ENCODE measurements around the gene TAF9B. TPM values are rescaled to one million over a fixed set of nuclear protein-coding genes. Genes with fewer than 3 reads are reported as not detected.

Gene TAF9B
- total RNA-seq, 1 donor from 2014 or later: 4.2 TPM

DNA sequence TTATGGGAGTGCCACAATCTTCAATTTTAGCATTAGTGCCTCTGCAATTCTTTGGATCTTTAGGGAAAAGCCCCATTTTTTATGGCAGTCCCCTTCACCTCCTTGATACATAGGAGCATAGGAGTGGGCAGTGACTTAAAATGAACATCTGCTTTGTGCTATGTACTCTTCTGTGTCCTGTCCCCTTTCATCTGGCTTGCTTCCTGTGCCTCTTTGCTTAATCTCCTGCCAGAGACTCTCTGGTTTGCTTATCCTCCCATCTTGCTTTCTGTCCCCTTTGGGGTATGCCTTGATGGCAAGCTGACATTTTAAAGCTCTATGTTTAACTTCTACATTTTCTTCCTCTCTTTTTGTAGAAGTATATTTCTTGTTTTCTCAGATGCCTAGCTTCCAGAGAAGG is 23.1 kb downstream of the TAF9B start:
- TF ChIP-seq CTCF (IDR thresholded peaks at IDR 0.05; ENCODE audit: insufficient read depth, low read length, severe bottlenecking): no peak
- DNase-seq (ENCODE audit: low read depth): no peak
- H3K36me3 ChIP-seq (ENCODE audit: control insufficient read depth, insufficient read depth, low read length): peaks cover 19% of the 10 kb centered on the region
- no peak overlapping the region for H3K4me3 ChIP-seq (ENCODE audit: low read depth, low read length)
- no peak for FAIRE-seq
- H3K27me3 ChIP-seq (ENCODE audit: control insufficient read depth, insufficient read depth, low read length): no peaks in the 10 kb centered on the region

DNA sequence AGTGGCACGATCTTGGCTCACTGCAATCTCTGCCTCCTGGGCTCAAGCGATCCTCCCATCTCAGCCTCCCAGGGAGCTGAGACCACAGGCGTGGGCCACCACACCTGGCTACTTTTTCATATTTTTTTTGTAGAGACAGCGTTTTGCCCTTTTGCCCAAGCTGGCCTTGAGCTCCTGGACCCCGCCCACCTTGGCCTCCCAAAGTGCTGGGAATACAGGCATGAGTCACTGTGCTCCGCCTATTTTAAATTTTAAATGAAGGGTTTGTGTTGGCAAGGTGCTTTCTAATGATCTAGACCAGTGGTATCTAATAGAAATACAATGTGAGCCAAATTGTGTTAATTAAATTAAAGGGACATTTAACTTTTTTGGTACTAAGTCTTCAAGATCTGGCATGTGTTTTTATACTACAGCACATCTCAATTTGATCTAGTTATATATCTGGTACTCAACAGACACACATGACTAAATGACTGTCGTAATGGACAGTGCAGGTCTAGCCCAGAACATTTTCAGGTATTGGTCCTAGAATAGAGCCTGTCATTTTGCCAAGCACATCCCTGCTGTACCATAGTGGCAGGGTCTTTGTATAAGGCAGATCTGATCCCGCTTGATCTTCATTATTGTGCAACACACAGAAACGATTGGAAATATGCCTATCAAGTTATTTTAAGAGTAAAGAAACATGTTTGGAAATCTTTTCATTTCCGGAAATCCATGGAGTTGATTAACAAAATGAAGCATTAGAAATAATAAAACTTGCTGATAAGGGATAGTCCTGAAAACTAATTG is 28.1 kb downstream of the TAF9B start:
- no peak for FAIRE-seq

GRCh38 chrX:78109458-78109857 is 30.0 kb downstream of the TAF9B start:
- TF ChIP-seq CTCF (IDR thresholded peaks at IDR 0.05; ENCODE audit: insufficient read depth, low read length, severe bottlenecking): no peak
- no peak for FAIRE-seq

More for the DNA sequence above, 28.1 kb downstream of the TAF9B start:
- no peak for DNase-seq (ENCODE audit: low read depth)
- H3K4me3 ChIP-seq (ENCODE audit: low read depth, low read length): no peak overlapping the region
- no peak for TF ChIP-seq CTCF (IDR thresholded peaks at IDR 0.05; ENCODE audit: insufficient read depth, low read length, severe bottlenecking)
- peaks cover 14% of the 10 kb centered on the region for H3K36me3 ChIP-seq (ENCODE audit: control insufficient read depth, insufficient read depth, low read length)
- no peaks in the 10 kb centered on the region for H3K27me3 ChIP-seq (ENCODE audit: control insufficient read depth, insufficient read depth, low read length)

GRCh38 chrX:78106651-78106986 is 32.8 kb downstream of the TAF9B start:
- peaks cover 2% of the 10 kb centered on the region for H3K36me3 ChIP-seq (ENCODE audit: control insufficient read depth, insufficient read depth, low read length)
- peak overlapping the region; percentile 67 for H3K4me3 ChIP-seq (ENCODE audit: low read depth, low read length)
- no peak for DNase-seq (ENCODE audit: low read depth)
- no peaks in the 10 kb centered on the region for H3K27me3 ChIP-seq (ENCODE audit: control insufficient read depth, insufficient read depth, low read length)
- TF ChIP-seq CTCF (IDR thresholded peaks at IDR 0.05; ENCODE audit: insufficient read depth, low read length, severe bottlenecking): no peak
- FAIRE-seq: no peak

More at GRCh38 chrX:78109458-78109857, 30.0 kb downstream of the TAF9B start:
- Histone ChIP-seq H3K4me3 (ENCODE audit: low read depth, low read length) (no peak overlapping the region), H3K36me3 (ENCODE audit: control insufficient read depth, insufficient read depth, low read length) (peaks cover 12% of the 10 kb centered on the region), H3K27me3 (ENCODE audit: control insufficient read depth, insufficient read depth, low read length) (no peaks in the 10 kb centered on the region)
- DNase-seq (ENCODE audit: low read depth): no peak

- no peak for TF ChIP-seq CTCF (IDR thresholded peaks at IDR 0.05; ENCODE audit: insufficient read depth, low read length, severe bottlenecking)
These were observed 33.4 kb downstream of the TAF9B start for GRCh38 chrX:78105944-78106650.

More at GRCh38 chrX:78105944-78106650, 33.4 kb downstream of the TAF9B start:
- FAIRE-seq (no peak), DNase-seq (ENCODE audit: low read depth) (no peak)
- peak overlapping the region; percentile 67 for H3K4me3 ChIP-seq (ENCODE audit: low read depth, low read length)
- H3K27me3 ChIP-seq (ENCODE audit: control insufficient read depth, insufficient read depth, low read length): no peaks in the 10 kb centered on the region
- peaks cover 2% of the 10 kb centered on the region for H3K36me3 ChIP-seq (ENCODE audit: control insufficient read depth, insufficient read depth, low read length)

Data from bronchial epithelial cell (primary cell).